Ishikawa (cell line): Measurements from ENCODE around the gene NCBP1.

ENCODE experiments used
- CEBPB ChIP-seq: IDR thresholded peaks from 2 replicates; pipeline ENCODE4 v1.6.1; 2012
- CREB1 ChIP-seq: IDR thresholded peaks from 2 replicates; pipeline ENCODE4 v1.6.1; 2012; ENCODE audit warnings: low read depth
- EGR1 ChIP-seq: IDR thresholded peaks from 2 replicates; pipeline ENCODE4 v1.6.1; 2012
- EP300 ChIP-seq: IDR thresholded peaks from 2 replicates; pipeline ENCODE4 v1.6.1; 2012; ENCODE audit warnings: borderline replicate concordance
- FOXM1 ChIP-seq: IDR thresholded peaks from 2 replicates; pipeline ENCODE4 v1.6.1; 2012; ENCODE audit warnings: low read depth, borderline replicate concordance
- MAX ChIP-seq: IDR thresholded peaks from 2 replicates; pipeline ENCODE4 v1.6.1; 2012
- NFIC ChIP-seq: IDR thresholded peaks from 2 replicates; pipeline ENCODE4 v1.6.1; 2012
- RAD21 ChIP-seq: IDR thresholded peaks from 2 replicates; pipeline ENCODE4 v1.6.1; 2012; ENCODE audit warnings: low read depth
- TAF1 ChIP-seq: IDR thresholded peaks from 2 replicates; pipeline ENCODE4 v1.6.1; 2012; ENCODE audit warnings: low read depth, mild to moderate bottlenecking
- TCF12 ChIP-seq: IDR thresholded peaks from 2 replicates; pipeline ENCODE4 v1.6.1; 2012; ENCODE audit warnings: low read depth
- TEAD4 ChIP-seq: IDR thresholded peaks from 2 replicates; pipeline ENCODE4 v1.6.1; 2012
- USF1 ChIP-seq: IDR thresholded peaks from 2 replicates; pipeline ENCODE4 v1.6.1; 2012
- YY1 ChIP-seq: IDR thresholded peaks from 2 replicates; pipeline ENCODE4 v1.6.1; 2012; ENCODE audit warnings: low read depth
- ZBTB7A ChIP-seq: IDR thresholded peaks from 2 replicates; pipeline ENCODE4 v1.6.1; 2012; ENCODE audit warnings: low read depth
- TF ChIP-seq, protein P1 (sequence below): IDR thresholded peaks from 2 replicates; pipeline ENCODE4 v1.6.1; 2012; ENCODE audit warnings: low read depth, mild to moderate bottlenecking

Gene NCBP1

DNA sequence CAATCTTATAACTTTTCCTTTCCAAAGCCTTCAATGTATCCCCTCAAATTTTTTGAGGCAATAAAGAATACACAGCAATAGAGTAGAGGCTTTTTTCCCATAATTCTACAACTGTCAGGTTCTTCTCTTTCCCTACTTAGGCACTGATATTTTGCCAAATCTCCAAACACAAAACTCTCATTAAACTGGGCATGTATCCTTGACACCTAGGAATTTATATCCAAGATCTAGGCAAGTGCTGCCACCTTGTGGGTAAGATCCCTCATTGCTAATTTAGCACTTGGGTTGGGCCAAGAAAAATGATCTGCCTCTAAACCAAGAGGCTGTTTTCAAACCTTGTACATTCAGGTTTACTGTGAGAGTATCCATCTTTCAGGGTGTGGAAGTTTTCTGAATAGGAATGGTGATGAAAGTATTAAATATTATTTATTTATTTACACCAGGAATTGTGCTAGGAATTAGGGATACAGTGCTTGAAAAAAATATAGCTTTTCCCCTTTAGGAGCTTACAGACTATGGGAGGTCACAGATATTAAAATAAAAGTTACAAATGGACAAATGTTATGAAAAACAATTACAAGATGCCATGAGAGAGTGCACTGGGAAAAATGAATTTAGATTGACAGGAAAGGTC lies 18.1 kb upstream of the NCBP1 start:
- TF ChIP-seq RAD21, result peak; percentile 84
- TF ChIP-seq TCF12, result no peak
- no peak for TF ChIP-seq FOXM1

DNA sequence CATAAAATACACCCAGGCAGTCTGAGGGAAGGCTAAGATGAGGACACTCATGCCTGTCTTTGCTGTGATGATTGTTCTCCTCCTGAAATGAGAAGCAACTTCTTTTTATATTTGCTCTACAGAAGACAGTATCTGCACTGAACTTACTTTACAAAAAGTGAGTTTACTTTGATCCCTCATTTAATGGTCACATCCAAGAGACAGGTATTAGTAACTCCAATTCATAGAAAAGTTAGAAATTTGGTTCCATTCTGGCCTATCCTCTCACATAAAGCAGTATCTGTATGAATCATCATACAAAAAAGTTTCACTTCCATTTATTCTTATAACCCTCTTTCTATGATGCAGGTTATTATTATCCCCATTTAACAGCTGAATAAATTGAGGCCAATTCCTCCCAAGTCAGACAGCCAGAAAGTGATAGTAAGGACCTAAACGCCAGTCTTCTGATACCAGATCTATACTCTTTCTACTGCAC lies 15.6 kb upstream of the NCBP1 start:
- TF ChIP-seq YY1 (no peak), TEAD4 (no peak), EP300 (no peak), FOXM1 (no peak)
- TF ChIP-seq, protein P1, sequence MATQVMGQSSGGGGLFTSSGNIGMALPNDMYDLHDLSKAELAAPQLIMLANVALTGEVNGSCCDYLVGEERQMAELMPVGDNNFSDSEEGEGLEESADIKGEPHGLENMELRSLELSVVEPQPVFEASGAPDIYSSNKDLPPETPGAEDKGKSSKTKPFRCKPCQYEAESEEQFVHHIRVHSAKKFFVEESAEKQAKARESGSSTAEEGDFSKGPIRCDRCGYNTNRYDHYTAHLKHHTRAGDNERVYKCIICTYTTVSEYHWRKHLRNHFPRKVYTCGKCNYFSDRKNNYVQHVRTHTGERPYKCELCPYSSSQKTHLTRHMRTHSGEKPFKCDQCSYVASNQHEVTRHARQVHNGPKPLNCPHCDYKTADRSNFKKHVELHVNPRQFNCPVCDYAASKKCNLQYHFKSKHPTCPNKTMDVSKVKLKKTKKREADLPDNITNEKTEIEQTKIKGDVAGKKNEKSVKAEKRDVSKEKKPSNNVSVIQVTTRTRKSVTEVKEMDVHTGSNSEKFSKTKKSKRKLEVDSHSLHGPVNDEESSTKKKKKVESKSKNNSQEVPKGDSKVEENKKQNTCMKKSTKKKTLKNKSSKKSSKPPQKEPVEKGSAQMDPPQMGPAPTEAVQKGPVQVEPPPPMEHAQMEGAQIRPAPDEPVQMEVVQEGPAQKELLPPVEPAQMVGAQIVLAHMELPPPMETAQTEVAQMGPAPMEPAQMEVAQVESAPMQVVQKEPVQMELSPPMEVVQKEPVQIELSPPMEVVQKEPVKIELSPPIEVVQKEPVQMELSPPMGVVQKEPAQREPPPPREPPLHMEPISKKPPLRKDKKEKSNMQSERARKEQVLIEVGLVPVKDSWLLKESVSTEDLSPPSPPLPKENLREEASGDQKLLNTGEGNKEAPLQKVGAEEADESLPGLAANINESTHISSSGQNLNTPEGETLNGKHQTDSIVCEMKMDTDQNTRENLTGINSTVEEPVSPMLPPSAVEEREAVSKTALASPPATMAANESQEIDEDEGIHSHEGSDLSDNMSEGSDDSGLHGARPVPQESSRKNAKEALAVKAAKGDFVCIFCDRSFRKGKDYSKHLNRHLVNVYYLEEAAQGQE, result no peak

GRCh38 chr9:97623946-97624345 lies 9.7 kb upstream of the NCBP1 start:
- no peak for TF ChIP-seq EGR1
- no peak for TF ChIP-seq TCF12
- no peak for TF ChIP-seq ZBTB7A
- no peak for TF ChIP-seq YY1
- TF ChIP-seq CREB1, result no peak
- no peak for TF ChIP-seq USF1
- no peak for TF ChIP-seq NFIC
- TF ChIP-seq FOXM1, result no peak
- TF ChIP-seq CEBPB, result no peak
- TF ChIP-seq EP300, result no peak
- no peak for TF ChIP-seq RAD21
- no peak for TF ChIP-seq MAX
- TF ChIP-seq TEAD4, result no peak
- TF ChIP-seq, protein P1, result no peak
- TF ChIP-seq TAF1, result no peak

DNA sequence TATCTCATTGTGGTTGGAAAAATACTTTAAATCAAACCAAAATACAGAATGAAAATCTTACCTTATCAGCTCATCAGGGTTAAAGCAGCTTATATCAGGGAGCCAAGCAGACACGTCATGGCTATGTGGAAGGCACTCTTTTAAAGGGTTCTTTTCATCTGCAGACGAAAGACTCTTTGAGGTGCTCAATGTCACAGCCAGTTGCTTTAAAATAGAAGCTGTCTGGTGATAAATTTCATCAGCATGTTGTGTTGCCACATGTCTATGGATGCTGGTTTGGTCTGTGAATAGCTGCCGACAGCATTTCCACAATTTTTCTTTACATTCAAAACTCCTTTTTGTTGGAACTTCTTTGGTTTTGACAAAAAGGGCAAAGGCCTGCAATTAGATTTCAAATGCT lies 8.0 kb upstream of the NCBP1 start:
- no peak for TF ChIP-seq RAD21
- no peak for TF ChIP-seq TEAD4
- no peak for TF ChIP-seq MAX
- no peak for TF ChIP-seq YY1
- TF ChIP-seq, protein P1, result no peak
- TF ChIP-seq NFIC, result no peak
- no peak for TF ChIP-seq ZBTB7A
- TF ChIP-seq EP300, result no peak
- TF ChIP-seq FOXM1, result no peak
- TF ChIP-seq TAF1, result no peak
- TF ChIP-seq USF1, result no peak
- TF ChIP-seq CREB1, result no peak
- TF ChIP-seq EGR1, result no peak

GRCh38 chr9:97627624-97628023 lies 6.0 kb upstream of the NCBP1 start:
- TF ChIP-seq MAX (no peak), FOXM1 (no peak), TAF1 (no peak), YY1 (no peak), TCF12 (no peak), RAD21 (no peak), TEAD4 (no peak), ZBTB7A (no peak), CEBPB (no peak), EGR1 (no peak), NFIC (no peak), EP300 (no peak), USF1 (no peak), CREB1 (no peak)
- TF ChIP-seq, protein P1, result no peak
